WTC11 (cell line): Measurements from ENCODE around the gene STXBP2. TPM values are rescaled to one million over a fixed set of nuclear protein-coding genes. Genes with fewer than 3 reads are reported as not detected.

ENCODE experiments used
- ATAC-seq: fragments of 200-7000 bp; cut with Tn5 transposase; 2 replicates; pipeline ENCODE4 v1.10.0; 2021; ENCODE audit warnings: mild to moderate bottlenecking, moderate library complexity
- CTCF ChIA-PET: fragments of 300-600 bp; sonication (Branson Sonifier 250); formaldehyde crosslinking; loops from one replicate; lab custom pipeline; 2021; ENCODE audit warnings: antibody characterized with exemption; lab: Charles Lee
- POLR2A ChIA-PET: fragments of 350-600 bp; sonication (Branson Sonifier 250); formaldehyde crosslinking; loops from one replicate; lab custom pipeline; 2021; ENCODE audit warnings: antibody characterized with exemption; lab: Charles Lee
- DNase-seq: peaks from one replicate; pipeline ENCODE4 v3.0.0; 2021; ENCODE audit warnings: low spot score
- H3K27ac Mint-ChIP-seq: 2 replicates; pipeline ENCODE4 v1.8.0; 2021; ENCODE audit warnings: mixed read lengths
- H3K27me3 Mint-ChIP-seq: 2 replicates; pipeline ENCODE4 v1.8.0; 2021; ENCODE audit warnings: low read depth, mild to moderate bottlenecking, moderate library complexity, mixed read lengths
- H3K36me3 Mint-ChIP-seq: 2 replicates; pipeline ENCODE4 v1.8.0; 2021; ENCODE audit warnings: mixed read lengths
- H3K4me1 Mint-ChIP-seq: 2 replicates; pipeline ENCODE4 v1.8.0; 2022; ENCODE audit warnings: mixed read lengths
- H3K4me3 Mint-ChIP-seq: 2 replicates; pipeline ENCODE4 v1.8.0; 2021; ENCODE audit warnings: mild to moderate bottlenecking, moderate library complexity, mixed read lengths
- H3K9me3 Mint-ChIP-seq: 2 replicates; pipeline ENCODE4 v1.8.0; 2021; ENCODE audit warnings: mixed read lengths
- CDX4 ChIP-seq: fragments of 250-450 bp; sonication (Bioruptor Pico); IDR thresholded peaks from 2 replicates; pipeline ENCODE4 v1.9.0; 2021; ENCODE audit warnings: moderate library complexity, mild to moderate bottlenecking, inconsistent platforms, borderline replicate concordance
- E2F4 ChIP-seq: sonication (generic); formaldehyde crosslinking; IDR thresholded peaks from 2 replicates; pipeline ENCODE4 v1.8.1; 2022; ENCODE audit warnings: low read depth, mild to moderate bottlenecking, moderate library complexity, missing genetic modification reagents, borderline replicate concordance
- ELF4 ChIP-seq: sonication (generic); formaldehyde crosslinking; IDR thresholded peaks from 2 replicates; pipeline ENCODE4 v1.8.1; 2022; ENCODE audit warnings: low read depth, mild to moderate bottlenecking, moderate library complexity, missing genetic modification reagents
- FOXJ3 ChIP-seq: sonication (generic); formaldehyde crosslinking; IDR thresholded peaks from 2 replicates; pipeline ENCODE4 v1.9.0; 2021; ENCODE audit warnings: missing genetic modification reagents, mild to moderate bottlenecking, borderline replicate concordance
- IRF2 ChIP-seq: sonication (generic); formaldehyde crosslinking; IDR thresholded peaks from 2 replicates; pipeline ENCODE4 v1.8.0; 2022; ENCODE audit warnings: low read depth, missing genetic modification reagents, borderline replicate concordance
- MXD4 ChIP-seq: fragments of 250-450 bp; sonication (Bioruptor Pico); IDR thresholded peaks from 2 replicates; pipeline ENCODE4 v1.8.0; 2021; ENCODE audit warnings: mild to moderate bottlenecking, moderate library complexity, borderline replicate concordance
- MYBL2 ChIP-seq: sonication (generic); formaldehyde crosslinking; IDR thresholded peaks from 2 replicates; pipeline ENCODE4 v1.8.1; 2023; ENCODE audit warnings: mild to moderate bottlenecking, moderate library complexity, missing genetic modification reagents
- NR3C1 ChIP-seq: sonication (generic); formaldehyde crosslinking; conservative IDR thresholded peaks from 2 replicates; pipeline ENCODE4 v1.8.1; 2023; ENCODE audit warnings: low read depth, mild to moderate bottlenecking, missing genetic modification reagents
- PRDM15 ChIP-seq: sonication (generic); formaldehyde crosslinking; IDR thresholded peaks from 2 replicates; pipeline ENCODE4 v1.8.0; 2022; ENCODE audit warnings: missing genetic modification reagents
- RELA ChIP-seq: sonication (generic); formaldehyde crosslinking; IDR thresholded peaks from 2 replicates; pipeline ENCODE4 v1.8.1; 2022; ENCODE audit warnings: missing genetic modification reagents, mild to moderate bottlenecking, borderline replicate concordance
- SP1 ChIP-seq: sonication (generic); formaldehyde crosslinking; conservative IDR thresholded peaks from 2 replicates; pipeline ENCODE4 v1.8.1; 2022; ENCODE audit warnings: missing genetic modification reagents
- TCF7 ChIP-seq: sonication (generic); formaldehyde crosslinking; IDR thresholded peaks from 2 replicates; pipeline ENCODE4 v1.8.0; 2022; ENCODE audit warnings: mild to moderate bottlenecking, low read depth, missing genetic modification reagents, moderate library complexity
- USF2 ChIP-seq: sonication (generic); formaldehyde crosslinking; IDR thresholded peaks from 2 replicates; pipeline ENCODE4 v1.8.1; 2023; ENCODE audit warnings: mild to moderate bottlenecking, missing genetic modification reagents, moderate library complexity
- ZNF138 ChIP-seq: sonication (generic); formaldehyde crosslinking; conservative IDR thresholded peaks from 2 replicates; pipeline ENCODE4 v1.8.1; 2022; ENCODE audit warnings: mild to moderate bottlenecking, moderate library complexity, missing genetic modification reagents
- ZNF281 ChIP-seq: sonication (generic); formaldehyde crosslinking; IDR thresholded peaks from 2 replicates; pipeline ENCODE4 v1.8.0; 2023; ENCODE audit warnings: mild to moderate bottlenecking, missing genetic modification reagents
- total RNA-seq: library from RNA; stranded (reverse); gene quantifications from 3 replicates; pipeline ENCODE4 v1.2.3, GENCODE V29; 2021

STXBP2 gene
- total RNA-seq, 1 experiment from 2014 or later: 68.9 TPM

- no peaks in the 10 kb centered on the region for H3K27me3 Mint-ChIP-seq
- H3K4me1 Mint-ChIP-seq: peaks cover 18% of the 10 kb centered on the region
- H3K27ac Mint-ChIP-seq: peak overlapping the region; percentile 54; the same call in 1 of the 2 replicates
- H3K36me3 Mint-ChIP-seq: peaks cover 3% of the 10 kb centered on the region; the same call in 1 of the 2 replicates
- no peaks in the 10 kb centered on the region for H3K9me3 Mint-ChIP-seq
- POLR2A ChIA-PET: no interaction called here
- TF ChIP-seq NR3C1 (CRISPR knock-in tag) (no peak), CDX4 (CRISPR knock-in tag) (no peak), ELF4 (no peak), PRDM15 (CRISPR knock-in tag) (no peak), ZNF281 (CRISPR knock-in tag) (no peak), FOXJ3 (CRISPR knock-in tag) (no peak), USF2 (no peak), E2F4 (no peak), RELA (CRISPR knock-in tag) (no peak), MYBL2 (no peak), MXD4 (CRISPR knock-in tag) (no peak), ZNF138 (CRISPR knock-in tag) (no peak), IRF2 (CRISPR knock-in tag) (no peak), TCF7 (CRISPR knock-in tag) (no peak), SP1 (CRISPR knock-in tag) (no peak)
- no peak overlapping the region for H3K4me3 Mint-ChIP-seq
- DNase-seq (no peak), ATAC-seq (no peak)
- CTCF ChIA-PET: interaction anchor here (0.6 to 5.3 kb wide), 3 partner anchors 34 to 383 kb away, joined by 3 to 87 read pairs (median 4); no protein-coding TSS in a partner anchor
Measured at GRCh38 chr19:7602240-7602934, 34.5 kb upstream of the STXBP2 start.
